ENCODE results near the gene GLRB. TPM values are rescaled to one million over a fixed set of nuclear protein-coding genes. Genes with fewer than 3 reads are reported as not detected.
A peak's percentile ranks its signal among the peaks of the same experiment; 100 is the strongest.

Gene GLRB
- total and polyA plus RNA-seq, 4 donors = 0.76 to 6.9 (median 1.4) TPM

DNA sequence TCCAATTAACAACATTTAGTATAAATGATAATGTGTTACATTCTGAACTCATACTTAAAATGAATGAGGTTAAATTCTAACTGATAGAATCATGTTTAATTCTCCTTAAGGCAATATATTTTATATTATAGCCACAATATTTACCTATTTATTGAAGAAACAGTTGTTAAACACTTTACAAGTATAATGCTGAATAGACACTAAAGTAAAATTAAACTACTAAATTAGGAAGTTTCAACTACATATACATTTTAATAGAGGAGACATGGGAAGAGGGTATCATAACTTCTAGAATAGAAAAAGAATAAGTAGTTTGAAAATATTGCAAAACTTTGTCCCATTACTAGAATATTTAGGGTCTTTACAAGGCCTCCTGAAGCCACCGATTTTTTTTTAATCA lies 108.3 kb downstream of the GLRB start:
- H3K9ac ChIP-seq (ENCODE audit: insufficient read depth in 1 of 2, low read length in 2 of 2) = no peak overlapping the region
- 93 to 95% methylated on average over 1 of the region's 1 CpG for WGBS, 2 donors
- H3K9me3 ChIP-seq (ENCODE audit: control insufficient read depth in 4 of 4, insufficient read depth in 3 of 4, low read length in 3 of 4) = peaks cover 0 to 2% (median 0%) of the 10 kb centered on the region in 4 donors
- H3K27ac ChIP-seq (ENCODE audit: low read depth in 1 of 2, low read length in 1 of 2) = no peak overlapping the region
- TF ChIP-seq, protein P1, sequence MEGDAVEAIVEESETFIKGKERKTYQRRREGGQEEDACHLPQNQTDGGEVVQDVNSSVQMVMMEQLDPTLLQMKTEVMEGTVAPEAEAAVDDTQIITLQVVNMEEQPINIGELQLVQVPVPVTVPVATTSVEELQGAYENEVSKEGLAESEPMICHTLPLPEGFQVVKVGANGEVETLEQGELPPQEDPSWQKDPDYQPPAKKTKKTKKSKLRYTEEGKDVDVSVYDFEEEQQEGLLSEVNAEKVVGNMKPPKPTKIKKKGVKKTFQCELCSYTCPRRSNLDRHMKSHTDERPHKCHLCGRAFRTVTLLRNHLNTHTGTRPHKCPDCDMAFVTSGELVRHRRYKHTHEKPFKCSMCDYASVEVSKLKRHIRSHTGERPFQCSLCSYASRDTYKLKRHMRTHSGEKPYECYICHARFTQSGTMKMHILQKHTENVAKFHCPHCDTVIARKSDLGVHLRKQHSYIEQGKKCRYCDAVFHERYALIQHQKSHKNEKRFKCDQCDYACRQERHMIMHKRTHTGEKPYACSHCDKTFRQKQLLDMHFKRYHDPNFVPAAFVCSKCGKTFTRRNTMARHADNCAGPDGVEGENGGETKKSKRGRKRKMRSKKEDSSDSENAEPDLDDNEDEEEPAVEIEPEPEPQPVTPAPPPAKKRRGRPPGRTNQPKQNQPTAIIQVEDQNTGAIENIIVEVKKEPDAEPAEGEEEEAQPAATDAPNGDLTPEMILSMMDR (IDR thresholded peaks at IDR 0.05; ENCODE audit: control extremely low read depth, extremely low read depth) = no peak
- no peaks in the 10 kb centered on the region for H3K36me3 ChIP-seq (ENCODE audit: control insufficient read depth in 4 of 4, insufficient read depth in 4 of 4, low read length in 4 of 4)
- no peak for ATAC-seq (ENCODE audit: insufficient read depth, low FRiP score)
- H3K27me3 ChIP-seq (ENCODE audit: control insufficient read depth in 3 of 3, insufficient read depth in 3 of 3, low read length in 2 of 3) = no peaks in the 10 kb centered on the region
- DNase-seq = no peak
- no peak overlapping the region for H3K4me3 ChIP-seq
- H3K4me1 ChIP-seq (ENCODE audit: control insufficient read depth in 5 of 5, insufficient read depth in 5 of 5, low read length in 5 of 5) = peaks cover 0 to 4% (median 0%) of the 10 kb centered on the region in 5 donors

DNA sequence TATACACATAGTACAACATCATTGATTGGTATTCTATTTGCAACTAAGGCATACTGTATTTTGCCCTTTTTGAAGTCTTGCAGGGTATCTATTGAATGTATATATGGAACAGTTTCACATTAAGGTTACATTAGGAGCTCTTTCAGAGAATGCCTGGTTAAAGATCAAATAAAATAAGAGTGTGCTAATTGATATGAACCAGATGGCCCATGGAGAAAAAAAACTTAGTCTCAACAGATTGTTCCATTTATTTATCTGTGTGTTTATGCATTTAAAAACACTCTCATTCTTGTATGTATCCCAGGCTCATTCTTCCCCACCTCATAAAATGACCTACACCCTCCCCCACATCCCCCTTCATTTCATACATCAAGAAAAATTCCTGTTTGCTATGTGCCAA lies 109.4 kb downstream of the GLRB start:
- H3K27me3 ChIP-seq (ENCODE audit: control insufficient read depth in 3 of 3, insufficient read depth in 3 of 3, low read length in 2 of 3) = no peaks in the 10 kb centered on the region
- DNase-seq = peak in 2 of 3 donors; percentile 42 to 61
- H3K4me1 ChIP-seq (ENCODE audit: control insufficient read depth in 5 of 5, insufficient read depth in 5 of 5, low read length in 5 of 5) = peaks cover 0 to 4% (median 0%) of the 10 kb centered on the region in 5 donors
- H3K9ac ChIP-seq (ENCODE audit: insufficient read depth in 1 of 2, low read length in 2 of 2) = no peak overlapping the region
- peaks cover 0 to 2% (median 0%) of the 10 kb centered on the region in 4 donors for H3K9me3 ChIP-seq (ENCODE audit: control insufficient read depth in 4 of 4, insufficient read depth in 3 of 4, low read length in 3 of 4)
- no peak overlapping the region for H3K4me3 ChIP-seq
- TF ChIP-seq, protein P1 (IDR thresholded peaks at IDR 0.05; ENCODE audit: control extremely low read depth, extremely low read depth) = no peak
- no peak overlapping the region for H3K27ac ChIP-seq (ENCODE audit: low read depth in 1 of 2, low read length in 1 of 2)
- no peak for ATAC-seq (ENCODE audit: insufficient read depth, low FRiP score)
- no peaks in the 10 kb centered on the region for H3K36me3 ChIP-seq (ENCODE audit: control insufficient read depth in 4 of 4, insufficient read depth in 4 of 4, low read length in 4 of 4)

GRCh38 chr4:157195374-157195773 lies 119.4 kb downstream of the GLRB start:
- 87 to 93% methylated on average over 2 of the region's 2 CpGs for WGBS, 2 donors
- Histone ChIP-seq H3K9me3 (ENCODE audit: control insufficient read depth in 4 of 4, insufficient read depth in 3 of 4, low read length in 3 of 4) (no peaks in the 10 kb centered on the region), H3K27me3 (ENCODE audit: control insufficient read depth in 3 of 3, insufficient read depth in 3 of 3, low read length in 2 of 3) (no peaks in the 10 kb centered on the region), H3K9ac (ENCODE audit: insufficient read depth in 1 of 2, low read length in 2 of 2) (no peak overlapping the region), H3K4me3 (no peak overlapping the region), H3K36me3 (ENCODE audit: control insufficient read depth in 4 of 4, insufficient read depth in 4 of 4, low read length in 4 of 4) (no peaks in the 10 kb centered on the region), H3K4me1 (ENCODE audit: control insufficient read depth in 5 of 5, insufficient read depth in 5 of 5, low read length in 5 of 5) (no peaks in the 10 kb centered on the region), H3K27ac (ENCODE audit: low read depth in 1 of 2, low read length in 1 of 2) (no peak overlapping the region)
- no peak for ATAC-seq (ENCODE audit: insufficient read depth, low FRiP score)
- TF ChIP-seq, protein P1 (IDR thresholded peaks at IDR 0.05; ENCODE audit: control extremely low read depth, extremely low read depth) = no peak
- DNase-seq = no peak

DNA sequence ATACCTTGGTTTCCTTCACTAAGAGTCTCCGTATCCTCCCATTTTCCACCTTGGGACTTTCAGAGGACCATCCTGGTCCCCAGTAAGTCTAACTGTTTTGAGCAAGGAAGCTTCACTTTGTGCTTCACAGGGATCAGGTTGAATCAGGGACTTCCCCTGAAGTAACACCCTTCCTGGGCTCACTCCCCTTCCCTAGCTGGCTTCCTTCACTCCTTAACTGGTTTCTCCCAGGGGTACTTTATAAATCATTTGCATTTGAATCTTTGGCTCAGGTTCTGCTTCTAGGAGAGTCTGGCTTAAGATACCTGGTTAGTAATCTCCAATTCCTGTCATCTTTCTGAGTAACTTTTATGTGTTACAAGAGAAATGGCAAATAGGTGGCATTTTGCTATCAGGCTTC lies 120.1 kb downstream of the GLRB start:
- no peaks in the 10 kb centered on the region for H3K27me3 ChIP-seq (ENCODE audit: control insufficient read depth in 3 of 3, insufficient read depth in 3 of 3, low read length in 2 of 3)
- H3K36me3 ChIP-seq (ENCODE audit: control insufficient read depth in 4 of 4, insufficient read depth in 4 of 4, low read length in 4 of 4) = no peaks in the 10 kb centered on the region
- 97% methylated on average over 1 of the region's 1 CpG for WGBS, 2 donors
- TF ChIP-seq, protein P1 (IDR thresholded peaks at IDR 0.05; ENCODE audit: control extremely low read depth, extremely low read depth) = no peak
- DNase-seq (no peak), ATAC-seq (ENCODE audit: insufficient read depth, low FRiP score) (no peak)
- H3K9ac ChIP-seq (ENCODE audit: insufficient read depth in 1 of 2, low read length in 2 of 2) = no peak overlapping the region
- no peaks in the 10 kb centered on the region for H3K4me1 ChIP-seq (ENCODE audit: control insufficient read depth in 5 of 5, insufficient read depth in 5 of 5, low read length in 5 of 5)
- H3K27ac ChIP-seq (ENCODE audit: low read depth in 1 of 2, low read length in 1 of 2) = no peak overlapping the region
- no peak overlapping the region for H3K4me3 ChIP-seq
- H3K9me3 ChIP-seq (ENCODE audit: control insufficient read depth in 4 of 4, insufficient read depth in 3 of 4, low read length in 3 of 4) = no peaks in the 10 kb centered on the region

Data from lung (tissue), 12 donors.